ENCODE data around the gene TNNT2.
A peak's percentile ranks its signal among the peaks of the same experiment; 100 is the strongest.

The TNNT2 gene

GRCh38 chr1:201377611-201378092, at the start of gene TNNT2:
Gene TNNT2 (minus strand): TSS chr1:201377680. CDS start chr1:201373254, 4,426 bp downstream.
- DNase-seq (ENCODE audit: low spot score) = no peak

- no peak for DNase-seq (ENCODE audit: low spot score)
Measured at GRCh38 chr1:201426479-201427310, 49.2 kb upstream of the TNNT2 start.

GRCh38 chr1:201424146-201424545, 46.7 kb upstream of the TNNT2 start:
- no peak for DNase-seq (ENCODE audit: low spot score)

- no peak for DNase-seq (ENCODE audit: low spot score)
Measured at GRCh38 chr1:201423655-201424054, 46.2 kb upstream of the TNNT2 start.

- DNase-seq (ENCODE audit: low spot score) = no peak
Measured at GRCh38 chr1:201422436-201423030, 45.1 kb upstream of the TNNT2 start.

GRCh38 chr1:201422026-201422425, 44.5 kb upstream of the TNNT2 start:
- no peak for DNase-seq (ENCODE audit: low spot score)

GRCh38 chr1:201421041-201421440, 43.6 kb upstream of the TNNT2 start:
- no peak for DNase-seq (ENCODE audit: low spot score)

GRCh38 chr1:201420608-201421002, 43.1 kb upstream of the TNNT2 start:
- DNase-seq (ENCODE audit: low spot score) = no peak

- no peak for DNase-seq (ENCODE audit: low spot score)
Measured at GRCh38 chr1:201419746-201420607, 42.5 kb upstream of the TNNT2 start.

- no peak for DNase-seq (ENCODE audit: low spot score)
Measured at GRCh38 chr1:201419256-201419655, 41.8 kb upstream of the TNNT2 start.

- DNase-seq (ENCODE audit: low spot score) = no peak
Measured at GRCh38 chr1:201418461-201418860, 41.0 kb upstream of the TNNT2 start.

GRCh38 chr1:201414051-201414738, 36.7 kb upstream of the TNNT2 start:
- DNase-seq (ENCODE audit: low spot score) = no peak

- DNase-seq (ENCODE audit: low spot score) = no peak
Measured at GRCh38 chr1:201411292-201411691, 33.8 kb upstream of the TNNT2 start.

- DNase-seq (ENCODE audit: low spot score) = no peak
Measured at GRCh38 chr1:201409440-201409839, 32.0 kb upstream of the TNNT2 start.

- DNase-seq (ENCODE audit: low spot score) = no peak
Measured at GRCh38 chr1:201408834-201409200, 31.3 kb upstream of the TNNT2 start.

- DNase-seq (ENCODE audit: low spot score) = peak; percentile 90
Measured at GRCh38 chr1:201408176-201408833, 30.8 kb upstream of the TNNT2 start.

GRCh38 chr1:201406831-201407406, 29.4 kb upstream of the TNNT2 start:
- DNase-seq (ENCODE audit: low spot score) = no peak

- no peak for DNase-seq (ENCODE audit: low spot score)
Measured at GRCh38 chr1:201405484-201405831, 28.0 kb upstream of the TNNT2 start.

GRCh38 chr1:201404722-201405483, 27.4 kb upstream of the TNNT2 start:
- no peak for DNase-seq (ENCODE audit: low spot score)

- no peak for DNase-seq (ENCODE audit: low spot score)
Measured at GRCh38 chr1:201404055-201404454, 26.6 kb upstream of the TNNT2 start.
